PC-3 (cell line): ENCODE results near the gene HYCC1.

Source experiments
- EZH2 ChIP-seq: fragments of 300-600 bp; sonication (generic); IDR thresholded peaks from one replicate; pipeline ENCODE4 v1.6.1; 2017; ENCODE audit warnings: antibody characterized with exemption, mild to moderate bottlenecking, low read length; ENCODE audit not compliant: unreplicated experiment
- TF ChIP-seq, protein P1 (sequence below): fragments of 300-600 bp; sonication (generic); conservative IDR thresholded peaks from 2 replicates; pipeline ENCODE4 v1.5.1; 2017; ENCODE audit warnings: antibody characterized with exemption, low read depth, mild to moderate bottlenecking, low read length

DNA sequence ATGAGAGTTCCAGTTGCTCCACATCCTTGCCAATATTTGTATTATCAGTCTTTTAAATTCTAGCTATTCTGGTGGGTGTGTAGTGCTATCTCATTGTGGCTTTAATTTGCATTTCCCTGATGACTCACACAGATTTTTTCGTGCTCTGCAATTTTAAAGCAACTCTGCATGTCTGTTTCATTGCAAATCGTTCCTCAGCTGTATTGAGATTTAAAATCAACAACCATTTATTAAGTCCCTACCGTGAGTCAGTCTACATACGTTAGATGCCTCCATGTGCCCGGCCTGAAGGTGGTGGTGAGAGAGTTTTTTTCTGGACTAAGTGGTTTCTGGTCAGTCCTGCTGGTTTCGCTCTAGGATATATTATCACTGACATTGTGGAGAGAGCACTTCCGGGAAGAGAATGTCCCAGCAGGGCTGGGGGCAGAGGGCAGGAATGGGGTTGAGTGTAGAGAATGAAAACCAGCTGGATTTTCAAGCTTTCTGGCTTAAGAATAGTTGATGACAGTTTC lies 8.4 kb upstream of the HYCC1 start:
- TF ChIP-seq, protein P1, sequence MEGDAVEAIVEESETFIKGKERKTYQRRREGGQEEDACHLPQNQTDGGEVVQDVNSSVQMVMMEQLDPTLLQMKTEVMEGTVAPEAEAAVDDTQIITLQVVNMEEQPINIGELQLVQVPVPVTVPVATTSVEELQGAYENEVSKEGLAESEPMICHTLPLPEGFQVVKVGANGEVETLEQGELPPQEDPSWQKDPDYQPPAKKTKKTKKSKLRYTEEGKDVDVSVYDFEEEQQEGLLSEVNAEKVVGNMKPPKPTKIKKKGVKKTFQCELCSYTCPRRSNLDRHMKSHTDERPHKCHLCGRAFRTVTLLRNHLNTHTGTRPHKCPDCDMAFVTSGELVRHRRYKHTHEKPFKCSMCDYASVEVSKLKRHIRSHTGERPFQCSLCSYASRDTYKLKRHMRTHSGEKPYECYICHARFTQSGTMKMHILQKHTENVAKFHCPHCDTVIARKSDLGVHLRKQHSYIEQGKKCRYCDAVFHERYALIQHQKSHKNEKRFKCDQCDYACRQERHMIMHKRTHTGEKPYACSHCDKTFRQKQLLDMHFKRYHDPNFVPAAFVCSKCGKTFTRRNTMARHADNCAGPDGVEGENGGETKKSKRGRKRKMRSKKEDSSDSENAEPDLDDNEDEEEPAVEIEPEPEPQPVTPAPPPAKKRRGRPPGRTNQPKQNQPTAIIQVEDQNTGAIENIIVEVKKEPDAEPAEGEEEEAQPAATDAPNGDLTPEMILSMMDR = no peak
- no peak for TF ChIP-seq EZH2
